HFFc6 (cell line): ENCODE results near the gene AFAP1. TPM values are rescaled to one million over a fixed set of nuclear protein-coding genes. Genes with fewer than 3 reads are reported as not detected.

Source experiments
- DNase-seq: peaks from one replicate; pipeline ENCODE4 v3.0.0-alpha.2; 2018
- H3K27ac Mint-ChIP-seq: 2 replicates; pipeline ENCODE4 v1.8.0; 2020; ENCODE audit warnings: mild to moderate bottlenecking, mixed read lengths
- H3K27me3 Mint-ChIP-seq: 2 replicates; pipeline ENCODE4 v1.8.0; 2021; ENCODE audit warnings: mild to moderate bottlenecking, moderate library complexity, mixed read lengths; ENCODE audit not compliant: insufficient read depth
- H3K36me3 Mint-ChIP-seq: 2 replicates; pipeline ENCODE4 v1.8.0; 2021; ENCODE audit warnings: low read depth, mixed read lengths
- H3K4me1 Mint-ChIP-seq: 2 replicates; pipeline ENCODE4 v1.8.0; 2020; ENCODE audit warnings: low read depth, mixed read lengths
- H3K4me3 Mint-ChIP-seq: 2 replicates; pipeline ENCODE4 v1.8.0; 2020; ENCODE audit warnings: mild to moderate bottlenecking, moderate library complexity, mixed read lengths
- H3K9me3 Mint-ChIP-seq: 2 replicates; pipeline ENCODE4 v1.8.0; 2020; ENCODE audit warnings: mild to moderate bottlenecking, mixed read lengths
- CTCF ChIP-seq: fragments of 200-600 bp; sonication (generic); IDR thresholded peaks from 2 replicates; pipeline ENCODE4 v1.5.0; 2021; ENCODE audit warnings: antibody characterized with exemption, mild to moderate bottlenecking
- total RNA-seq, 6 experiments: library from RNA; stranded (reverse); fragmentation: NEBNext Ultra II Directional; extraction: Animal tissue kit (Norgen Biotek cat#: 25700); gene quantifications; 2 replicates in 1 of 6; 3 replicates in 5 of 6; pipeline ENCODE4 v1.2.3, GENCODE V29; 2021

Gene AFAP1
- total RNA-seq, 6 experiments from 2014 or later = 99.7 to 116 (median 107) TPM

DNA sequence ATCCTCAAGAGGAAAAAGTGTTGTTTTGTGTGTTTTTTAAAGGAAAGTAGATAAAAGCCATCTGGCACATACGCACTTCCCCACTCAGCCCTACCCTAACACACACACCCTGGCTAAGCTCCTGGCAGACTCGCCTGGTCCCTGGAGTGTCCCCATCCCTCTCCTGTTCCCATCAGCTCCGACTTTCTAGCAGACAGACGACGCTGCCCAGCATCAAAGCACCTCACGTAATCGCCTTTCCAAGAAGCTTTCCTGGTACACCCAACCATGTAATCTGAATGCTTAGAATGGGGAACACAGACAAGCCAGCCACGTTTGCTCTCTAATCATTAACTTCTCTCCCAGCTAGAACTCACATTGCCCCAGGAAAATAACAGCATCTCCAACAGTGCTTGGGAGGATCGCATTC, 116.2 kb downstream of the AFAP1 start:
- DNase-seq = no peak
- Mint-ChIP-seq H3K36me3 (peaks cover 78% of the 10 kb centered on the region), H3K4me3 (peak overlapping the region; percentile 62), H3K4me1 (peaks cover 94% of the 10 kb centered on the region), H3K9me3 (no peaks in the 10 kb centered on the region), H3K27me3 (peaks cover 29% of the 10 kb centered on the region), H3K27ac (peak overlapping the region; percentile 86)
- TF ChIP-seq CTCF = no peak

GRCh38 chr4:7822877-7823276, 116.8 kb downstream of the AFAP1 start:
- H3K27ac Mint-ChIP-seq = peak overlapping the region; percentile 86
- no peak for DNase-seq
- no peaks in the 10 kb centered on the region for H3K9me3 Mint-ChIP-seq
- peaks cover 82% of the 10 kb centered on the region for H3K36me3 Mint-ChIP-seq
- peaks cover 26% of the 10 kb centered on the region for H3K27me3 Mint-ChIP-seq
- no peak for TF ChIP-seq CTCF
- peak overlapping the region; percentile 62; the same call in 1 of the 2 replicates for H3K4me3 Mint-ChIP-seq
- peaks cover 94% of the 10 kb centered on the region for H3K4me1 Mint-ChIP-seq

GRCh38 chr4:7822137-7822505, 117.5 kb downstream of the AFAP1 start:
- peaks cover 94% of the 10 kb centered on the region for H3K4me1 Mint-ChIP-seq
- no peak for TF ChIP-seq CTCF
- H3K4me3 Mint-ChIP-seq = no peak overlapping the region
- H3K9me3 Mint-ChIP-seq = no peaks in the 10 kb centered on the region
- H3K27ac Mint-ChIP-seq = peak overlapping the region; percentile 63; the same call in 1 of the 2 replicates
- H3K27me3 Mint-ChIP-seq = peaks cover 24% of the 10 kb centered on the region
- DNase-seq = no peak
- peaks cover 82% of the 10 kb centered on the region for H3K36me3 Mint-ChIP-seq

DNA sequence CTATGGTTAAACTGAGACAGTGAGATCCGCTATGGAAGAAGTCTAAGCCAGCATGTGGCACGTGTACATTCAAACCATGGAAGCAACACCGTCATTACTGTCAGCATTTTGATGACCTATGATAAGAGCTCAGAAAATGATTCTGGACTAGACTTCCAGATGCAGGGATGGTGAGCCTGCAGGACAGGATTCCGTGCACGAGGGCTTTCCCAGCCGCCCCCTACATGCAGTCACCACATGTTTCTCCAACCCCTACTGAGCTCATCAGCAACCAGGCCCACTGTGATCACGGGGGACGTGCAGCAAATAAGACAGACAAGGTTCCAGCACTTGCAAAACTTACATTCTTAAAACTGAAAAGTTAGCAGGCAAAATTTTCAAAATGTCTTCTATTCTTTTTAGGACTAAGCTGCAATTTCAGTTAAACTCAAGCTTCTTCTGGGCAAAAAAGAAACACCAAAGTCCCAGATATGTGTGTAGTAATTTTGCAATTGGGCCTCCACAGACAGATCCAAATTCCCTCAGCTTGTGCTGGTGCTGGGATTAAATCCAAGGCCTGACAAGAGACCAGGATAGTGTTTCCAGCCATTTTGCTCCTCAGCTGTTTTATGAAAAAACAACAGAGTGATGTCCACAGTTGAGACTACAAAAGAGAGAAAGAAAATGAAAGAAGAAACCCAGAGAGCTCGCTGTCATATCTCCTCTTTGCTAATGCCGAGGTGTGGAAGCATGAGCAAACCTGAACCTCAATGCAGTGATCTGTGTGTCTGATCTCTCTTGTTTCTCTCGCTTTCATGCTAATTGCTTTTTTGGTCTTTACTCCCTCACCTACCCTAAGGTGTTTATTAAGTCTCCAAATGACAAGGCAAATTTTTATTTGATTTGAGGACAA, 118.2 kb downstream of the AFAP1 start:
- no peak for DNase-seq
- Mint-ChIP-seq H3K27ac (peak overlapping the region; percentile 63), H3K36me3 (peaks cover 82% of the 10 kb centered on the region), H3K27me3 (peaks cover 19% of the 10 kb centered on the region), H3K4me3 (no peak overlapping the region), H3K4me1 (peaks cover 94% of the 10 kb centered on the region), H3K9me3 (no peaks in the 10 kb centered on the region)
- TF ChIP-seq CTCF = no peak

GRCh38 chr4:7820031-7820818, 119.4 kb downstream of the AFAP1 start:
- H3K4me3 Mint-ChIP-seq = peak overlapping the region; percentile 1; the same call in 1 of the 2 replicates
- H3K4me1 Mint-ChIP-seq = peaks cover 94% of the 10 kb centered on the region

More at GRCh38 chr4:7820031-7820818, 119.4 kb downstream of the AFAP1 start:
- H3K27me3 Mint-ChIP-seq = peaks cover 18% of the 10 kb centered on the region
- TF ChIP-seq CTCF = no peak
- peak overlapping the region; percentile 67 for H3K27ac Mint-ChIP-seq
- peaks cover 81% of the 10 kb centered on the region for H3K36me3 Mint-ChIP-seq
- no peak for DNase-seq
- H3K9me3 Mint-ChIP-seq = no peaks in the 10 kb centered on the region
